NCI-H526 treated with DMSO at 0.1 percent for 48 hours (cell line): Measurements from ENCODE around the gene RACGAP1.
"Not testable (repeated sequence)": the region's sequence is repeated elsewhere in the genome, so short reads cannot be mapped to it uniquely, and the experiment has no call there.

Experiments
- DNase-seq: peaks from one replicate; lab custom pipeline; 2025; lab: John Stamatoyannopoulos, UW

RACGAP1 gene

GRCh38 chr12:50030449-50030848 lies 5.2 kb upstream of the RACGAP1 start:
- not testable (repeated sequence) for DNase-seq

- DNase-seq, result no peak
Measured at GRCh38 chr12:50026691-50027090, 1.4 kb upstream of the RACGAP1 start.

- no peak for DNase-seq
Measured at GRCh38 chr12:50024805-50025186, 498 bp downstream of the RACGAP1 start.

GRCh38 chr12:50024227-50024626 lies 1.1 kb downstream of the RACGAP1 start:
- DNase-seq, result no peak

GRCh38 chr12:50022903-50023302 lies 2.4 kb downstream of the RACGAP1 start:
- no peak for DNase-seq

- DNase-seq, result no peak
Measured at GRCh38 chr12:50021031-50021430, 4.3 kb downstream of the RACGAP1 start.

GRCh38 chr12:50019524-50019923 lies 5.8 kb downstream of the RACGAP1 start:
- no peak for DNase-seq

- no peak for DNase-seq
Measured at GRCh38 chr12:50018968-50019367, 6.3 kb downstream of the RACGAP1 start.

- no peak for DNase-seq
Measured at GRCh38 chr12:50018154-50018553, 7.1 kb downstream of the RACGAP1 start.

GRCh38 chr12:50017641-50018040 lies 7.7 kb downstream of the RACGAP1 start:
- DNase-seq, result no peak

GRCh38 chr12:50016501-50017475 lies 8.5 kb downstream of the RACGAP1 start:
- DNase-seq, result no peak

- DNase-seq, result no peak
Measured at GRCh38 chr12:50014342-50014741, 11.0 kb downstream of the RACGAP1 start.

GRCh38 chr12:50013361-50014147 lies 11.7 kb downstream of the RACGAP1 start:
- no peak for DNase-seq

GRCh38 chr12:50006754-50007442 lies 18.4 kb downstream of the RACGAP1 start:
- peak; percentile 97 for DNase-seq

GRCh38 chr12:50006280-50006679 lies 19.0 kb downstream of the RACGAP1 start:
- DNase-seq, result no peak

GRCh38 chr12:50005175-50005574 lies 20.1 kb downstream of the RACGAP1 start:
- peak; percentile 37 for DNase-seq

GRCh38 chr12:50004696-50005095 lies 20.6 kb downstream of the RACGAP1 start:
- no peak for DNase-seq

- no peak for DNase-seq
Measured at GRCh38 chr12:50003595-50003994, 21.7 kb downstream of the RACGAP1 start.

- no peak for DNase-seq
Measured at GRCh38 chr12:49998453-49998852, 26.8 kb downstream of the RACGAP1 start.

GRCh38 chr12:49990273-49990672 lies 35.0 kb downstream of the RACGAP1 start:
- DNase-seq, result no peak

GRCh38 chr12:49989400-49989799 lies 35.9 kb downstream of the RACGAP1 start:
- not testable (repeated sequence) for DNase-seq

- no peak for DNase-seq
Measured at GRCh38 chr12:49987625-49988303, 37.5 kb downstream of the RACGAP1 start.
